ENCODE results near the gene SGMS1.

GRCh38 chr10:50540826-50541122 is 83.0 kb downstream of the SGMS1 start:
- TF ChIP-seq SIN3A (IDR thresholded peaks at IDR 0.05; ENCODE audit: borderline replicate concordance, insufficient read depth, low read length) (no peak), POLR2AphosphoS5 (IDR thresholded peaks at IDR 0.05; ENCODE audit: low read depth, low read length) (no peak), TAF1 (IDR thresholded peaks at IDR 0.05; ENCODE audit: borderline replicate concordance, insufficient read depth, low read length) (no peak), REST (IDR thresholded peaks at IDR 0.05; ENCODE audit: insufficient read depth in 1 of 2, low read depth in 2 of 2, low read length in 2 of 2) (no peak), FOXP2 (optimal IDR thresholded peaks at IDR 0.05; ENCODE audit: borderline replicate concordance, extremely low read depth, extremely low read length, insufficient read depth) (no peak)
